Stimulated activated naive CD8-positive, alpha-beta T cell treated with anti-CD3 and anti-CD28 coated beads, Interleukin-15, Interleukin-2, amounts not matched to agents 100 ng/mL and 50 ng/mL, for 24 hours (primary cell): ENCODE measurements around the gene OSBPL6.

ENCODE experiments used
- H3K27ac Mint-ChIP-seq: one replicate; pipeline ENCODE4 v1.8.0; 2021; ENCODE audit warnings: mild to moderate bottlenecking, mixed read lengths
- H3K27me3 Mint-ChIP-seq: one replicate; pipeline ENCODE4 v1.8.0; 2021; ENCODE audit warnings: mixed read lengths
- H3K36me3 Mint-ChIP-seq: one replicate; pipeline ENCODE4 v1.8.0; 2021; ENCODE audit warnings: low read depth, mixed read lengths
- H3K4me1 Mint-ChIP-seq: one replicate; pipeline ENCODE4 v1.8.0; 2021; ENCODE audit warnings: low read depth, mixed read lengths
- H3K4me3 Mint-ChIP-seq: one replicate; pipeline ENCODE4 v1.8.0; 2021; ENCODE audit warnings: mild to moderate bottlenecking, mixed read lengths
- H3K9me3 Mint-ChIP-seq: one replicate; pipeline ENCODE4 v1.8.0; 2021; ENCODE audit warnings: mixed read lengths

Gene OSBPL6

DNA sequence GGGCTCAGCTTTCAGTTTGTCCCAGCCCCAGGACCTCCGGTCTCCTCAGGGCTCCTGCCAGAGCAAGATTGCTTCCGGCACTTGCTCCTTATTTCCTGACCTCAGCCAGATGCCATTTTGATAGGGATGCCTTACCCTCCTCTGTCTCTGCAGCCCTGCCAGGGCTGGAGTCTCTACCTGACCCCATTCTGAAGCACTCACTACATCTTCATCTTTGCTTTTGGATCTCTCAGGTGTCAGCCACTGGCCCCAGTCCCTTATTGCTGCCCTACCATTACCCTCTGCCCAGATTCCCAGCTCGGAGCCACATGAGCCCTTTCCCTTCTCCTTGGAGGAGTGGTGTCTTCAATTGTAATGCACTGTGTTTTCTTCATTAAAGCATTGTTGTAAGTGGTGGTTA lies 17.1 kb downstream of the OSBPL6 start:
- Mint-ChIP-seq H3K36me3 (no peaks in the 10 kb centered on the region), H3K4me3 (no peak overlapping the region), H3K4me1 (no peaks in the 10 kb centered on the region), H3K27ac (no peak overlapping the region), H3K27me3 (peaks cover 35% of the 10 kb centered on the region), H3K9me3 (no peaks in the 10 kb centered on the region)

DNA sequence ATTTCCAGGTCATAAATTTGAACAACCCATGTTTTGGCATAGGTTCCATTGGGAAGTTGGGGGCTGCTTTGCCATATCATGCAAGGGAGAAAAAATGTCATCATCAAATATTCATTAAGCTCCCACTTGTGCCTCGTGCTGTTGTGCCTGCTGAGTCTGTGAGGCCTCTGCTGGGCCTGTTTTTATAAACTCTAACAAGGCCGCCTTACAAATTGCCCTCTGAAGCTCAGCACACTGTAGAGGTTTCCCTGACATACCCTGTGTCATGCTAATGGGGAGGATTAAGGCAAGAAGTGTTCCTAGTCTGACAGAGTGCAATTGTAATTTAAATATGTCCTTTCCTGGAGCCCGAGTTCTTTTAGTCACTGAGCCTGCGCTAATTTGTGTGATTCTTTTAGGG lies 17.6 kb downstream of the OSBPL6 start:
- no peak overlapping the region for H3K4me3 Mint-ChIP-seq
- H3K9me3 Mint-ChIP-seq = no peaks in the 10 kb centered on the region
- H3K27ac Mint-ChIP-seq = no peak overlapping the region
- H3K27me3 Mint-ChIP-seq = peaks cover 35% of the 10 kb centered on the region
- no peaks in the 10 kb centered on the region for H3K36me3 Mint-ChIP-seq
- H3K4me1 Mint-ChIP-seq = no peaks in the 10 kb centered on the region

DNA sequence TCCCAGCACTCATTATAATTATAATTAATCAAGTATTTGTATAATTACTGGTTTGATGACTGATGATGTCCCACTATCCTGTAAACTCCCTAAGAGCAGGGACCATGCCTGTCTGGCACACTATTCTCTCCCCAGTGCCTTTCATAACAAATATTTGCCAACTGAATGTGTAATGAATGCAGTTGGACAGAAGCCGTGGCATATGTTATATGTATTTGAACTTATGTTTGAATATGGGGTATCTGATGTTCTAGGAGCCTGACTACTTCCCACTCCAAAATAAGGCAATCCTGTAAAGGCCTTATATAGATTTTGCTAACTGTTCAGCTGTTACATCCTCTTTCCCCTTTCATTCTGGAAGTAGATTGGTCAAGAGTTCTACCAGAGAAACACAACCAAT lies 19.7 kb downstream of the OSBPL6 start:
- peaks cover 22% of the 10 kb centered on the region for H3K27me3 Mint-ChIP-seq
- no peaks in the 10 kb centered on the region for H3K36me3 Mint-ChIP-seq
- H3K27ac Mint-ChIP-seq = no peak overlapping the region
- H3K4me3 Mint-ChIP-seq = no peak overlapping the region
- no peaks in the 10 kb centered on the region for H3K4me1 Mint-ChIP-seq
- no peaks in the 10 kb centered on the region for H3K9me3 Mint-ChIP-seq

DNA sequence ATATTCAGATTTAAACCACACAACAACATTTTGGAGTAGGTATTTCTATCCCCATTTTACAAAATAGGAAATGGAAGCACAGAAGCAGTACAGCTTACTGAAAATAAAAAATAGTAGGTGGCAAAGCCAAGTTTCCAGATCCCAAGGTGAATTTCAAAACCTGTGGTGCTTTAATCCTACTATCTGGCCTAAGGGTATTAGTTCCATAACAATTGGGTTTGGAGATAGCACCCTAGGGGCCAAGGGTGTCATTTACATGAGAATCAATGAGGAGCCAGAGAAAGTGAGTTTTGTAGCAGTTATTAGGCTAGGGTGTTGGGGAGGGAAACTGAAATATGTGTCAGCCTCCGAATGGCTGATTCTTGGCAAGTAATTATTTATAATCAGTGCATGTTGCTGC lies 24.9 kb downstream of the OSBPL6 start:
- H3K27me3 Mint-ChIP-seq = peaks cover 25% of the 10 kb centered on the region
- no peaks in the 10 kb centered on the region for H3K4me1 Mint-ChIP-seq
- no peaks in the 10 kb centered on the region for H3K36me3 Mint-ChIP-seq
- H3K4me3 Mint-ChIP-seq = no peak overlapping the region
- H3K27ac Mint-ChIP-seq = no peak overlapping the region
- H3K9me3 Mint-ChIP-seq = no peaks in the 10 kb centered on the region

DNA sequence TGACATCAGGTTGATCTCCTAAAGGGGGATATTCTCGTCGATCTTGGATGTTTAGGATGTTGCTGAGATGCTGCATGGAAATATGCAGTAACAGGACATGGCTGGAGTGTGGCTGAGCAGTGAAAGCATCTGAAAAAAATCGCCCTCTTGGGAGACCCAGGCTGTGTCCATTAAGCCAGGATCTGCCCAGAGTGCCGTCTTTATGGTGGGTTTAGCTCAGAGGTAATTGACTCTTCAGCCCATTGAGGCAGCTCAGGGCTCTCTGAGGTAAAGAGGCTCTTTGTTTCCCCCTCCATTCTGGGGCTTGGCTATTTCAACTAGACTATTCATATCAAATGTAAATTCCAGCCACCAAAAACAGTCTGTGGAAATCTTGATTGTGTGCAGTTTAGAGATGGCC lies 26.5 kb downstream of the OSBPL6 start:
- H3K9me3 Mint-ChIP-seq = no peaks in the 10 kb centered on the region
- peaks cover 37% of the 10 kb centered on the region for H3K27me3 Mint-ChIP-seq
- no peaks in the 10 kb centered on the region for H3K4me1 Mint-ChIP-seq
- no peak overlapping the region for H3K4me3 Mint-ChIP-seq
- no peaks in the 10 kb centered on the region for H3K36me3 Mint-ChIP-seq
- H3K27ac Mint-ChIP-seq = no peak overlapping the region

DNA sequence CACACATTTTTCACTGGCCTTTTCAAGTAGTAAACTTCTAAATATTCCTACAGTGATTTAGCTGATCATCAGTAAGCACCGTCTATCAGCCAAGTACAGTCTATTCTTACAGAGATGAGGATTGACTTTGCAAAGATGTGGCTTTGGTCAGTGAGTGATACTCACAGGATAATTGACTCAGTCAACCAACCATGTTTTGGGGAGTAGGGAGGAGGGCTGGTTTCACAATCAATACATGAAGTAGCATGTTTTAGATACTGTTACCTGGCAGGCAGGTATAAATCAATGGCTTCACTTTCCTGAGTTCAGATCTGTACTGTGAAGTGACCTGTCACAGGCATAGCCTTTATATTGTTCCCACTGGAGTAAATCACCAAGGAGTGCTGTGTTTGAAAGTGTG lies 27.2 kb downstream of the OSBPL6 start:
- H3K36me3 Mint-ChIP-seq = no peaks in the 10 kb centered on the region
- H3K27me3 Mint-ChIP-seq = peaks cover 41% of the 10 kb centered on the region
- H3K27ac Mint-ChIP-seq = no peak overlapping the region

DNA sequence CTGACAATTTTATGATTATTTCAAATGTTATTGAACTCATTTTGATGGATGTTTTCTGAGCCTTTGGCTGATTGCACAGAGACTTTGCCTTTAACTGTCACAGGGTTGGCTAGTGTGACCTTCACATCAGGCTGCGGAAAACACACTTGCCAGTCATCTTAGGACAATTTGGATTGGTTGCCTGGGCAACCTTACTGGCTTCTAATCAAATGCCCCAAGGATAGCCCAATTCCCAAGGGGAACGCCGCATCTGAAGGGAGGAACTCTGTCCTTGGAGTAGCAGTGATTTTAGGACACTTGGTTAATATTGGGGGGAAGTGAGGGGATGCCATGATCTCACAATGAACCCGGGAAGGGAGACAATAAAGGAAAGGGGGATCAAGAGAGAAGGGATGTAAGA lies 29.5 kb downstream of the OSBPL6 start:
- H3K36me3 Mint-ChIP-seq = no peaks in the 10 kb centered on the region
- H3K27ac Mint-ChIP-seq = no peak overlapping the region
- no peaks in the 10 kb centered on the region for H3K4me1 Mint-ChIP-seq
- H3K9me3 Mint-ChIP-seq = no peaks in the 10 kb centered on the region
- peaks cover 40% of the 10 kb centered on the region for H3K27me3 Mint-ChIP-seq
- H3K4me3 Mint-ChIP-seq = no peak overlapping the region

More for the DNA sequence above, 27.2 kb downstream of the OSBPL6 start:
- no peak overlapping the region for H3K4me3 Mint-ChIP-seq
- no peaks in the 10 kb centered on the region for H3K9me3 Mint-ChIP-seq
- no peaks in the 10 kb centered on the region for H3K4me1 Mint-ChIP-seq

DNA sequence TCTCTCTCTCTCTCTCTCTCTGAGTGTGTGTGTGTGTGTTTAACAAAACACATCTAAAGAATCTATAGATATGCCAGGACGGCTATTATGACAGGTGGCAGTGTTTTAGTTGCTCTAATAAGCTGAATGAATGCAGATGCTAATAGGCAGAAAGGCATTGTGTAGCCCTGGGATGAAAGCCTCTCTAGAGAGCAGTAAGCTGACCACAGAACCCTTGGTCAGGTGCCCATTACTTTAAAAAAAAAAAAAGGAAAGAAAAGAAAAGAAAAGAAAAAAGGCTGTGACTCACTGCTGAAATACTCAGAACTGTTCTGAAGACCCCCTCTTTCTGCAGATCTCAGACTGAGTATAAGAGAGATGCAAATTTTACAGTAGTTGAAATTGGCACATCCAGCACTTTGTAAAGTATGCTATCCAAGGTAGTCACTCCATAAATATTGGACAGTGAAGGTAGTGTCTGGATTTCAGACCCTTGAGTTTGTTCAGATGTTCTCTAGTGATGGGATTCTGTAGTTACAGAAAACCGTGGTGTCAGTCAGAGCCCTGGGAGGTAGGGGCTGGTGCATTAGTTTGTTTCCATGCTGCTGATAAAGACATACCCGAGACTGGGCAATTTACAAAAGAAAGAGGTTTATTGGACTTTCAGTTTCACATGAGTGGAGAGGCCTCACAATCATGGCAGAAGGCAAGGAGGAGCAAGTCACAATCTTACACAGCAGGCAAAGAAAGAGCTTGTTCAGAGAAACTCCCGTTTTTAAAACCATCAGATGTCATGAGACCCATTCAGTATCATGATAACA lies 30.9 kb downstream of the OSBPL6 start:
- Mint-ChIP-seq H3K4me3 (no peak overlapping the region), H3K36me3 (no peaks in the 10 kb centered on the region), H3K4me1 (no peaks in the 10 kb centered on the region), H3K9me3 (no peaks in the 10 kb centered on the region), H3K27me3 (peaks cover 37% of the 10 kb centered on the region), H3K27ac (no peak overlapping the region)

DNA sequence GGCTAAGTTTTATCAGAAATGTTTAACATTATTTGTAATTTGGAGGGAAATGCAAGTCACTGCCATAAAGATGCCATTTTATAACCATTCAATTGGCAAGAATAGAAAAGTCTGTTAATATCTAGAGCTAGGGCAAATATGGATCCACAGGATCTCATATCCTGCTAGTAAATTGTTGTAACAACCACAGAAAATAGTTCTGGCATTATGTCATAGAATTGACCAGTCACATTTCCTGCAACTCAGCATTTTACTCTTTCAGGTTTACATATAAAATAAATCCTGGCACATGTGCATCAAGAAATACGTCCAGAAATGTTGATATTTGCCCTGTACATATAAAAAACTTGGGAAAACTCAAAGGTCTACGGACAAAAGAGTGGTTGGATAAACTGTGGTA lies 32.9 kb downstream of the OSBPL6 start:
- no peak overlapping the region for H3K27ac Mint-ChIP-seq
- peaks cover 30% of the 10 kb centered on the region for H3K27me3 Mint-ChIP-seq
- H3K36me3 Mint-ChIP-seq = no peaks in the 10 kb centered on the region
- no peaks in the 10 kb centered on the region for H3K4me1 Mint-ChIP-seq
- no peak overlapping the region for H3K4me3 Mint-ChIP-seq
- no peaks in the 10 kb centered on the region for H3K9me3 Mint-ChIP-seq

DNA sequence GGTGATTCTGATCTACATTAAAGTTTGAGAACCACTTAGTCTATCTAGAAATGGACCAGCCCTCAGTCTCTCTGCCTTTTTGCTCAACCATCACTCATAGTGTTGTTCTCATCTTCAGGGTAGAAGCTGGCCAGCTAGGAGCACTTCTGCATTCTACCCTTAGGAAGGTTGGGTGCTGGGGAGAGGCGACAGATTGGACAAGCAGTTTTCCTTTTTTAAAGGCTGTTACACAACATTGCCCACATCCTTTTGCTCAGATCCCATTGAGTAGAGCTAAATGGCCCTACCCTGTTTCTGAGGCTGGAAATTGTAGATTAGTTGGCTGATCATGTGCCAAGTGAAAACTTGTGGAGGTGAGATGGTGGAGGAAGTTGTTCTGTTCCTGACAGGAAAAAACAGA lies 35.6 kb downstream of the OSBPL6 start:
- Mint-ChIP-seq H3K4me3 (no peak overlapping the region), H3K4me1 (no peaks in the 10 kb centered on the region), H3K27me3 (peaks cover 13% of the 10 kb centered on the region), H3K9me3 (no peaks in the 10 kb centered on the region), H3K27ac (no peak overlapping the region), H3K36me3 (no peaks in the 10 kb centered on the region)

DNA sequence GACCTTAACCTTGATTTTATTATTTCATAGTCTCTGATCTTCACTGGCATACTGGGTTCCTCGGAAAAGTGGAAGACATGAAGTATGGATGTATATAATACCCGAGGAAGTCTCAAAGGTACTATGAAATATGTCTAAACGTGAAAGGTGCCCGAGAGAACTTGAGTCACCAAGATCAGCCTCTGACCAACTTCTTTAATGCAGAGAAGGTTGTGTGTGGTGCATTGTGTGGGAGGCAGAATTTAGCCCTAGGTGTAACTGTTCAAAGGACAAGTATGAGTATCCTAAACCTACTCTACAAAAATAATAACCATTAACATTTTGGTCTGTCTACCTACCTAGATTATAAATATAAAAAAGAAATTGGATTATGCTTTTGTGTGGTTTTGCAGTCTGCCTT lies 36.1 kb downstream of the OSBPL6 start:
- Mint-ChIP-seq H3K4me1 (no peaks in the 10 kb centered on the region), H3K27me3 (peaks cover 8% of the 10 kb centered on the region), H3K9me3 (no peaks in the 10 kb centered on the region), H3K4me3 (no peak overlapping the region), H3K36me3 (no peaks in the 10 kb centered on the region), H3K27ac (no peak overlapping the region)

DNA sequence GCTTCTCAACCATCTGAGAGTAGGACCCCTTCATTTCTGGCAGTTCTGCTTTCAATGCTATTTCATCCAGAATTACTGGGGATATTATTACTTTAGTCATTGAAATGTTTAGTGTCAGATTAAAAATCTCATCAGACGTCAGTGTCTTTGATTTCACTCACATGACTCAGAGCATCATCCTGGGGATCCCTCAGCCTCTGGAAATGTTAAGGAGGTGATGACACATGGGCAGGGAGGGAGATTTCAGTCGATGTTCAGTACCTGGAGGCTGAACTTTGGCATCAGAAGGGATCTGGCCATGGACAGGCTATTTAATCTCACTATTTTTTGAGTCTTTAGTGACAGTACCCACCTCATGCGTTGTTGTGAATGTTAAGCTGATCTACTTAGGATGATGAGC lies 39.1 kb downstream of the OSBPL6 start:
- H3K36me3 Mint-ChIP-seq = no peaks in the 10 kb centered on the region
- no peaks in the 10 kb centered on the region for H3K9me3 Mint-ChIP-seq
- no peak overlapping the region for H3K27ac Mint-ChIP-seq
- peaks cover 4% of the 10 kb centered on the region for H3K27me3 Mint-ChIP-seq
- no peak overlapping the region for H3K4me3 Mint-ChIP-seq
- no peaks in the 10 kb centered on the region for H3K4me1 Mint-ChIP-seq

DNA sequence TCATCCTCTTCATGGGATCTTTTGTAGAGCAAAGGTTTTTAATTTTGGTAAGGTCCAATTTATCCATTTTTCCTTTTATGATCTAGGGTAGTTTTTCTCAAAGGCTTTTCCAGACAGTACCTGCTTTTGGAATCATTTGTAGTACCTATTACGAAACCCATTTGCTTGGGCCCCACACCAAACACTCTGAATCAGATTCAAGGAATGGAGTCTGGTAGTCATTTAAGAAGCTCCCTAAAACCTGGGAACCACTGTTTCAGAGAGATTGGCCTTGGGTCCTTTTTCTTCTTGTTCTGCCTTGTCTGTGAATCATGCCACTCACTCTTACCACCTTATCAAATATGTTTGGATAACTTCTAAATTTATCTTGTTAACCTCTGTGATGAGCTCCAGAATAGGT lies 40.3 kb downstream of the OSBPL6 start:
- Mint-ChIP-seq H3K36me3 (no peaks in the 10 kb centered on the region), H3K4me1 (no peaks in the 10 kb centered on the region), H3K27me3 (peaks cover 4% of the 10 kb centered on the region), H3K9me3 (no peaks in the 10 kb centered on the region), H3K4me3 (no peak overlapping the region), H3K27ac (no peak overlapping the region)

DNA sequence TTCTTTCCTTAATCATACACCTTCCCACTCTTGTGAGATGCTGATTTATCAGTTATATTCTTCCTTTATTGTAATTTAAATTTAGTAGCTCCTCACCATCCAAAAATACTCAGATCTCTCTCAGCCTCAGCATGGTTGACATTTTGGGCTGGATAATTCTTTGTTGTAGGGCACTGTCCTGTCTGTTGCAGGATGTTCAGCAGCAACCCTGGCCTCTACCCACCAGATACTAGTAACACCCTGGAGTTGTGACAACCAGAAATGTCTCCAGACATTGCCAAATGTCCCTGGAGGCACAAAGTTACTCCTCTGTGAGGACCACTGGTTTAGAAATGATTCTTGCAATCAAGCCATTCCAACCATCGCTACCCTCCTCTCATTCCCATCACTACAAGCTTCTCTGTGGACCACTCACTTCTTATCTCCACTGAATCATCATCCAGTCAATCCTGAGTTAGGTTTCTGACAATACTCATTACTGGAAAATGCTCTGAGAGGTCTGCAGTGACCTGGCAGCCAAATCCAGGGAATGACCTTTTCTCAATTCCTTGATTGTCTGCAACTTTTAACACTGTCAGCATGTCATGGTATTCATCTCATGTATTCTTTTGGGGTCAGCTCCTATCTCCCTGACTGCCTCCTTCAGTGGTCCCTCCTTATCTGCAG lies 43.3 kb downstream of the OSBPL6 start:
- no peaks in the 10 kb centered on the region for H3K36me3 Mint-ChIP-seq
- H3K9me3 Mint-ChIP-seq = no peaks in the 10 kb centered on the region
- no peaks in the 10 kb centered on the region for H3K4me1 Mint-ChIP-seq
- H3K4me3 Mint-ChIP-seq = no peak overlapping the region
- H3K27ac Mint-ChIP-seq = no peak overlapping the region
- peaks cover 4% of the 10 kb centered on the region for H3K27me3 Mint-ChIP-seq

DNA sequence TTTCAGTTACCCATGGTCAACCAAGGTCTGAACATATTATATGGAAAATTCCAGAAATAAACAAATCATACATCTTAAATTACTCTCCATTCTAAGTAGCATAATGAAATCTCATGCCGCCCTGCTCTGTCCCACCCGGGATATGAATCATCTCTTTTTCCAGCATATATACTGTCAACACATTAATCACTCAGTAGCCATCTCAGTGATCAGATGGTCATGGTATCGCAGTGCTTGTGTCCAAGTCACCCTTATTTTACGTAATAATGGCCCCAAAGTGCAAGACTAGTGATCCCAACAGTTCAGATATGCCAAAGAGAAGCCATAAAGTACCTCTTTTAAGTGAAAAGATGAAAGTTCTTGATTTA lies 43.8 kb downstream of the OSBPL6 start:
- Mint-ChIP-seq H3K27me3 (peaks cover 4% of the 10 kb centered on the region), H3K9me3 (no peaks in the 10 kb centered on the region), H3K27ac (no peak overlapping the region), H3K36me3 (no peaks in the 10 kb centered on the region), H3K4me3 (no peak overlapping the region), H3K4me1 (no peaks in the 10 kb centered on the region)

DNA sequence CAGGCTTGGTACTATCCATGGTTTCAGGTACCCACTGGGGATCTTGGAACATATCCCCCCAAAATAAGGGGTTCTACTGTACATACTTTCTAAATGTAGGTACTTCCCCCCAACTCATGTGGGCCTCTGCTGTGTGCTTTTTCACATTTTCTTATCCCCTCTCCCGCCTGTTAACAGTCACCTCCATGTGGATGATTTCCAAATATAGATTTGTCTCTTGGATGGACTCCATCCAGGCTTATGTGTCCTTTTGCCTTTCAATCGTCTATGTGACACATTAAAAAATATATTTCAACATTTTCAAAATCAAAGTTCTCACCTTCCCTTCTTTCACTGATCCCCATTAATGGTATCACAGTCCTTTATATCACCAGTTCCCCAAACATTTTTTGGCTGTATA lies 44.4 kb downstream of the OSBPL6 start:
- Mint-ChIP-seq H3K9me3 (no peaks in the 10 kb centered on the region), H3K27ac (no peak overlapping the region), H3K4me3 (no peak overlapping the region)

More for the DNA sequence above, 44.4 kb downstream of the OSBPL6 start:
- peaks cover 4% of the 10 kb centered on the region for H3K27me3 Mint-ChIP-seq
- no peaks in the 10 kb centered on the region for H3K4me1 Mint-ChIP-seq
- no peaks in the 10 kb centered on the region for H3K36me3 Mint-ChIP-seq
